HepG2 (cell line): ENCODE results near the gene FSD1. TPM values are rescaled to one million over a fixed set of nuclear protein-coding genes. Genes with fewer than 3 reads are reported as not detected.
A peak's percentile ranks its signal among the peaks of the same experiment; 100 is the strongest.

Experiments used
- ADNP ChIP-seq: sonication (generic); formaldehyde crosslinking; IDR thresholded peaks from 2 replicates; pipeline ENCODE4 v1.4.0; 2020; ENCODE audit warnings: missing genetic modification reagents
- ATF7 ChIP-seq, 2 experiments: fragments of 450-650 bp in 1 of 2; sonication (generic) in 1 of 2; formaldehyde crosslinking in 1 of 2; IDR thresholded peaks; 2 replicates each; pipeline versions ENCODE4 v1.4.0 to v1.6.1; 2016 to 2020; ENCODE audit warnings: antibody characterized with exemption in 1 of 2, mild to moderate bottlenecking in 1 of 2, missing genetic modification reagents in 1 of 2
- ATF7-NPFF ChIP-seq: sonication (generic); formaldehyde crosslinking; IDR thresholded peaks from 2 replicates; pipeline ENCODE4 v1.8.1; 2023; ENCODE audit warnings: mild to moderate bottlenecking, low read depth, missing genetic modification reagents, moderate library complexity
- DMAP1 ChIP-seq: IDR thresholded peaks from 2 replicates; pipeline ENCODE4 v1.6.1; 2016
- FOXA3 ChIP-seq: IDR thresholded peaks from 2 replicates; pipeline ENCODE4 v1.6.1; 2016; ENCODE audit warnings: missing genetic modification reagents, missing compliant biosample characterization
- GFI1 ChIP-seq: sonication (generic); formaldehyde crosslinking; IDR thresholded peaks from 2 replicates; pipeline ENCODE4 v1.5.0; 2020; ENCODE audit warnings: missing genetic modification reagents, mild to moderate bottlenecking, borderline replicate concordance
- GLI4 ChIP-seq: sonication (generic); formaldehyde crosslinking; IDR thresholded peaks from 2 replicates; pipeline ENCODE4 v1.5.1; 2020; ENCODE audit warnings: missing genetic modification reagents, mild to moderate bottlenecking, moderate library complexity, borderline replicate concordance
- HNRNPLL ChIP-seq: fragments of 200-400 bp; formaldehyde crosslinking; IDR thresholded peaks from 2 replicates; pipeline ENCODE4 v1.6.1; 2017; ENCODE audit warnings: mild to moderate bottlenecking, low read depth, low read length; ENCODE audit not compliant: poor library complexity, severe bottlenecking
- HOXA3 ChIP-seq: sonication (generic); formaldehyde crosslinking; IDR thresholded peaks from 2 replicates; pipeline ENCODE4 v1.5.0; 2020; ENCODE audit warnings: missing genetic modification reagents
- KLF6 ChIP-seq: IDR thresholded peaks from 2 replicates; pipeline ENCODE4 v1.8.0; 2016; ENCODE audit warnings: missing biosample characterization, missing genetic modification reagents
- NCOA2 ChIP-seq: sonication (generic); formaldehyde crosslinking; IDR thresholded peaks from 2 replicates; pipeline ENCODE4 v1.8.0; 2022; ENCODE audit warnings: inconsistent platforms
- NR1H2 ChIP-seq: sonication (generic); formaldehyde crosslinking; IDR thresholded peaks from 2 replicates; pipeline ENCODE4 v1.8.1; 2022; ENCODE audit warnings: low read depth, missing genetic modification reagents, borderline replicate concordance
- RBM22 ChIP-seq: fragments of 200-400 bp; formaldehyde crosslinking; optimal IDR thresholded peaks from 2 replicates; pipeline ENCODE3; 2017; ENCODE audit warnings: mild to moderate bottlenecking, low read length, moderate library complexity
- SAFB2 ChIP-seq: sonication (generic); formaldehyde crosslinking; IDR thresholded peaks from 2 replicates; pipeline ENCODE4 v1.5.1; 2020; ENCODE audit warnings: missing genetic modification reagents, low read depth, mild to moderate bottlenecking, borderline replicate concordance
- TGIF2 ChIP-seq: IDR thresholded peaks from 2 replicates; pipeline ENCODE4 v1.6.1; 2016; ENCODE audit warnings: control low read depth, missing compliant biosample characterization
- TSC22D2 ChIP-seq: sonication (generic); formaldehyde crosslinking; IDR thresholded peaks from 2 replicates; pipeline ENCODE4 v1.5.1; 2020; ENCODE audit warnings: missing genetic modification reagents, mild to moderate bottlenecking, borderline replicate concordance
- ZBTB38 ChIP-seq: sonication (generic); formaldehyde crosslinking; IDR thresholded peaks from 2 replicates; pipeline ENCODE4 v1.5.1; 2020; ENCODE audit warnings: mild to moderate bottlenecking, missing genetic modification reagents
- ZMYM4 ChIP-seq: sonication (generic); formaldehyde crosslinking; IDR thresholded peaks from 2 replicates; pipeline ENCODE4 v1.8.1; 2023; ENCODE audit warnings: mild to moderate bottlenecking, missing genetic modification reagents
- ZNF138 ChIP-seq: sonication (generic); formaldehyde crosslinking; IDR thresholded peaks from 2 replicates; pipeline ENCODE4 v1.5.0; 2020; ENCODE audit warnings: mild to moderate bottlenecking, low read depth, missing genetic modification reagents
- ZNF263 ChIP-seq: sonication (generic); formaldehyde crosslinking; IDR thresholded peaks from 2 replicates; pipeline ENCODE4 v1.4.0; 2020; ENCODE audit warnings: missing genetic modification reagents
- ZNF556 ChIP-seq: sonication (generic); formaldehyde crosslinking; IDR thresholded peaks from 2 replicates; pipeline ENCODE4 v1.4.0; 2020; ENCODE audit warnings: mild to moderate bottlenecking, missing genetic modification reagents, borderline replicate concordance
- ZNF558 ChIP-seq: sonication (generic); formaldehyde crosslinking; IDR thresholded peaks from 2 replicates; pipeline ENCODE4 v1.9.0; 2022; ENCODE audit warnings: mild to moderate bottlenecking, missing genetic modification reagents, borderline replicate concordance
- ZNF569 ChIP-seq: sonication (generic); formaldehyde crosslinking; IDR thresholded peaks from 2 replicates; pipeline ENCODE4 v1.5.0; 2020; ENCODE audit warnings: mild to moderate bottlenecking, missing genetic modification reagents, moderate library complexity, borderline replicate concordance
- ZNF607 ChIP-seq: sonication (generic); formaldehyde crosslinking; IDR thresholded peaks from 2 replicates; pipeline ENCODE4 v1.5.1; 2020; ENCODE audit warnings: missing genetic modification reagents, mild to moderate bottlenecking, borderline replicate concordance
- ZNF644 ChIP-seq: IDR thresholded peaks from 2 replicates; pipeline ENCODE4 v1.6.1; 2016; ENCODE audit warnings: low read depth
- polyA plus RNA-seq, 8 experiments: library from polyadenylated mRNA; depleted of rRNA in 3 of 8; stranded (reverse) in 7 of 8; unstranded in 1 of 8; fragments of >200 nt; fragmentation: Illumina TruSeq in 4 of 8; extraction: Trizol in 4 of 8; gene quantifications; 2 replicates each; pipeline versions ENCODE4 v1.2.1 to v1.2.3, GENCODE V29; 2011 to 2016; ENCODE audit warnings: low read depth in 4 of 8, missing spikeins in 1 of 8, mixed read lengths in 1 of 8; ENCODE audit not compliant: insufficient read depth in 1 of 8
- total RNA-seq, 5 experiments: library from RNA; depleted of rRNA; stranded (reverse); fragments of >200 nt; fragmentation: Illumina TruSeq; extraction: Trizol; gene quantifications; 2 replicates each; pipeline ENCODE4 v1.2.3, GENCODE V29; 2016; ENCODE audit warnings: low read depth in 1 of 5
- TF ChIP-seq, protein P1 (sequence below): sonication (generic); formaldehyde crosslinking; IDR thresholded peaks from 2 replicates; pipeline ENCODE4 v1.5.0; 2020; ENCODE audit warnings: mild to moderate bottlenecking, missing genetic modification reagents
- TF ChIP-seq, protein P2 (sequence below): IDR thresholded peaks from 2 replicates; pipeline ENCODE4 v1.6.1; 2012; ENCODE audit warnings: inconsistent platforms

Gene FSD1
- total and polyA plus RNA-seq, 2 of the 13 experiments (the other 11 are each of a cell fraction or from before 2014, with no cell fraction given), result 0.29 to 0.66 TPM

DNA sequence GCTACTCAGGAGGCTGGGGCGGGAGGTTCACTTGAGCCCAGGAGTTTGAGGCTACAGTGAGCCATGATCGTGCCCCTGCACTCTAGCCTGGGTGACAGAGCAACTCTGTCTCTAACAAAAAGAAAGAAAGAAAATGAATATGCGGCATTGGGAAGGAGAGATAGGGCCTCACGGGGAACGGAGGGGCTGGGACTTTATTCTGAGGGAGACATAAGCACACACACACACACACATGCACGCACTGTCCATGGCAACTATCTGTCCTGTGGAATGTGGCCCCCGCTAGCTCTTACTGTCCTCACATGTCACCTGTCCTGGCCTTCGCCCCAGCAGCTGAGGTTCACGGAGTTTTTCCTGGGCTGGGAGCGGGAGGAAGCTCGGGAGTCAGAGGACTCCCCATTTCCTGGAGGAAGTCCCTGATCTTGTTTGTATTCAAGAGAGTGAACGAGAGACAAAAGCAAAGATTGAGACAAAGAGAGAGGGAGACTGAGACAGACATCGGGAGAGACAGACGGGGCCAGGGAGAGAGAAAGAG lies 33.6 kb downstream of the FSD1 start (continued):
- TF ChIP-seq, protein P1, sequence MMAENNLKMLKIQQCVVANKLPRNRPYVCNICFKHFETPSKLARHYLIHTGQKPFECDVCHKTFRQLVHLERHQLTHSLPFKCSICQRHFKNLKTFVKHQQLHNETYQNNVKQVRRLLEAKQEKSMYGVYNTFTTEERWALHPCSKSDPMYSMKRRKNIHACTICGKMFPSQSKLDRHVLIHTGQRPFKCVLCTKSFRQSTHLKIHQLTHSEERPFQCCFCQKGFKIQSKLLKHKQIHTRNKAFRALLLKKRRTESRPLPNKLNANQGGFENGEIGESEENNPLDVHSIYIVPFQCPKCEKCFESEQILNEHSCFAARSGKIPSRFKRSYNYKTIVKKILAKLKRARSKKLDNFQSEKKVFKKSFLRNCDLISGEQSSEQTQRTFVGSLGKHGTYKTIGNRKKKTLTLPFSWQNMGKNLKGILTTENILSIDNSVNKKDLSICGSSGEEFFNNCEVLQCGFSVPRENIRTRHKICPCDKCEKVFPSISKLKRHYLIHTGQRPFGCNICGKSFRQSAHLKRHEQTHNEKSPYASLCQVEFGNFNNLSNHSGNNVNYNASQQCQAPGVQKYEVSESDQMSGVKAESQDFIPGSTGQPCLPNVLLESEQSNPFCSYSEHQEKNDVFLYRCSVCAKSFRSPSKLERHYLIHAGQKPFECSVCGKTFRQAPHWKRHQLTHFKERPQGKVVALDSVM (CRISPR knock-in tag), result peak; percentile 97
- 0 out of 2 replicates have a peak, but pooled peaks have one; percentile 16 for TF ChIP-seq FOXA3 (CRISPR knock-in tag)
- peak; percentile 85 for TF ChIP-seq ZNF263 (CRISPR knock-in tag)
- 0 out of 2 replicates have a peak, but pooled peaks have one; percentile 19 for TF ChIP-seq ZNF556 (CRISPR knock-in tag)
- peak; percentile 48; the same call in 1 of the 2 replicates for TF ChIP-seq DMAP1 (CRISPR knock-in tag)
- no peak for TF ChIP-seq GLI4
- TF ChIP-seq ZNF558 (CRISPR knock-in tag), result peak; percentile 54; the same call in 1 of the 2 replicates
- 0 out of 2 replicates have a peak, but pooled peaks have one; percentile 41 for TF ChIP-seq TGIF2 (CRISPR knock-in tag)
- peak; percentile 33; the same call in 1 of the 2 replicates for TF ChIP-seq ATF7-NPFF (CRISPR knock-in tag)
- peak; percentile 72 for TF ChIP-seq ZBTB38 (CRISPR knock-in tag)
- no peak for TF ChIP-seq RBM22
- peak; percentile 51; the same call in 1 of the 2 replicates for TF ChIP-seq HOXA3 (CRISPR knock-in tag)
- TF ChIP-seq ADNP (CRISPR knock-in tag), result peak; percentile 45; the same call in 1 of the 2 replicates
- TF ChIP-seq SAFB2, result 0 out of 2 replicates have a peak, but pooled peaks have one; percentile 52
- no peak for TF ChIP-seq ZNF138 (CRISPR knock-in tag)
- TF ChIP-seq NR1H2, result no peak
- TF ChIP-seq, protein P2, sequence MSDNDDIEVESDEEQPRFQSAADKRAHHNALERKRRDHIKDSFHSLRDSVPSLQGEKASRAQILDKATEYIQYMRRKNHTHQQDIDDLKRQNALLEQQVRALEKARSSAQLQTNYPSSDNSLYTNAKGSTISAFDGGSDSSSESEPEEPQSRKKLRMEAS, result peak; percentile 61
- 0 out of 2 replicates have a peak, but pooled peaks have one; percentile 23 for TF ChIP-seq GFI1 (CRISPR knock-in tag)
- peak; percentile 37 for TF ChIP-seq NCOA2 (CRISPR knock-in tag)
- TF ChIP-seq HNRNPLL, result no peak
- TF ChIP-seq ZNF607 (CRISPR knock-in tag), result peak; percentile 47; the same call in 1 of the 2 replicates
- TF ChIP-seq ZNF569, result no peak
- TF ChIP-seq TSC22D2 (CRISPR knock-in tag), result no peak
- peak; percentile 47; the same call in 1 of the 2 replicates for TF ChIP-seq ZMYM4 (CRISPR knock-in tag)
- TF ChIP-seq ZNF644 (CRISPR knock-in tag), result no peak
- TF ChIP-seq KLF6 (CRISPR knock-in tag), result no peak
- no peak for TF ChIP-seq ATF7 (IDR thresholded peaks at IDR 0.05)
- TF ChIP-seq ATF7 (CRISPR knock-in tag; IDR thresholded peaks at IDR 0.05), result 0 out of 2 replicates have a peak, but pooled peaks have one; percentile 20
